ENCODE data around the gene FNDC3B.

FNDC3B gene

GRCh38 chr3:172298247-172298646 lies 258.9 kb downstream of the FNDC3B start:
- DNase-seq = no peak

DNA sequence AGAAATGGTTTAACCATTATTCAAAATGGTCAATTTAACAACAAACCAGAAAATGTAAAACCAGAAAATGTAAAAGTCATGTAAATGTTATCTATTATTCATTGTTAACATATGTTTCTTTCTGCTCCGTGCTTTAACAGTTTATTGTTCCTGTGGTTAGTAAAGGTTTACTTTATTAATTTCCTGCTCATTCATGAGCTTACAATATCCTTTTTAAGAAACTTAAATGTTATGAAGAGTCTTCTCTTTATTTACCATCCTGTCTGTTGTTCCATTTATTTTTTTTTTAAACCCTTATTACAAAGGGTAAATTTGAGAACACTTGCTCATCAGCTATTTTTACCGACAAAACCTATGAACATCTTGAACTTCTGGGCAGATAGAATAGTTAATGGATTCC lies 260.8 kb downstream of the FNDC3B start:
- no peak for DNase-seq

GRCh38 chr3:172300862-172301261 lies 261.5 kb downstream of the FNDC3B start:
- no peak for DNase-seq

- DNase-seq = no peak
Measured at GRCh38 chr3:172302203-172302602, 262.8 kb downstream of the FNDC3B start.

DNA sequence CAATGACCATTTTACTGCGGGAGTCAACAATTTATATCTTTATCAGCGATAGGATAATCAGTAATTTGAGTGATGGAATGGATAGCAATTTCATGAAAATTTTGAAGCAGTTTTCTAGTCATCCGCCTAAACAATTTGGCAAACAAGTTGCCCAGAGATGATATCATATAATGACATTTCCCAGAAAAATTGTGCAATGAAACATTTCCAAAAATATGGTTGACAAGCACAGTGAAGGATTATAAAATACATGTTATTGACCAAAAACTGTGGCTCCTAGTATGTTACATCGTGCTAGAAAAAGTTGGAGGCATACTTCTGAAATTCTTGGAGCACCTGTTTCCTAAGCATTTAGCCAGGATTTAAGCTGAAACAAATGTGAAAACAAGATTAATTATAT lies 263.8 kb downstream of the FNDC3B start:
- DNase-seq = no peak

DNA sequence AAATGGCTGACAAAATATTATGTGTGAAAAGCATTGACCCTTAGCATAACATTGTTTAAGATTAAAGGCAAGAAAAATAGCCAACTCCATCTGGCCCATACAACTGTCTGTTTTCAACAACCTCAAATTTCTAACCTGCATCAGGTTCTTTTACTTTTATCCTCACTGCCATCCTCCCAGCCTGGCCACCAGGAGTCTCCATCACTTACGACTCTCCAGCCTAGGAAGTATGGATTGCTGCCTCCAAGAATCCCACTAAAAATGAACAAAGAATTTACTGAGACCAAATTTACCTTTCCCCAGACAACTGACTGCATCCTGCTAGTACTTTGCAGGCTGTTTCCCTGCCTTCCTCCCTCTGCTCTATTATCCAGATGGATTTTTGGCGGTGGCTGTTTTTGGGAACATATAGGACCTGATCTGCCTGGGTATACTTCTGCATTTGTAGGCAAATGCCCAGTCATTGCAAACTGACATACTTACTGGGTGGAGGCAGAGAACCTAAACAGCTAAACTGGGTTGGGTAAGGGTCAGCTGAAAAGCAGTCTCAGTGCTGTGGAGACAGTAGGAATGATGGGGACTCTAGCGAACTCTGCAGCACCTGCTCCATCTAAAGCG lies 264.7 kb downstream of the FNDC3B start:
- DNase-seq = no peak

DNA sequence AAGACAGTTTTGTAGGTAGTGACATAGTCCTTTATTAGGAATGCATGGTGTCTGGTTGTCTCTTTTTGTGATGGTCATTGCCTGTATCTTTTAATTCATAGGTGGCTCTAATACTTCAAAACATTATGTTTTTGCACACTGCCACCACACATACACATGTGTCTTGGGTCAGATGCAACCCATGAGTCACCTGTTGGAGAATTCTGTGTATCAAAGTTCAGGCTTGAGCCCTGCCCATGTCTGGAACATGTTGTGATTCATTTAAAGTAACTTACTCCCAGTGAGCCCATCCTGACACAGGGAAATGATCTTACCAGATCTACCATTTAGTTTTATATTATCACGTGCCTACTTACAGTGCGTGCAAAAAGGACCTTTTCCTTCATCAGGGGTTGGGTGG lies 266.2 kb downstream of the FNDC3B start:
- DNase-seq = no peak

- DNase-seq = no peak
Measured at GRCh38 chr3:172305974-172306373, 266.6 kb downstream of the FNDC3B start.

- DNase-seq = no peak
Measured at GRCh38 chr3:172307141-172307560, 267.8 kb downstream of the FNDC3B start.

GRCh38 chr3:172309059-172309458 lies 269.7 kb downstream of the FNDC3B start:
- DNase-seq = no peak

GRCh38 chr3:172309741-172310427 lies 270.5 kb downstream of the FNDC3B start:
- no peak for DNase-seq

GRCh38 chr3:172310428-172310760 lies 271.0 kb downstream of the FNDC3B start:
- no peak for DNase-seq

GRCh38 chr3:172311217-172311616 lies 271.8 kb downstream of the FNDC3B start:
- no peak for DNase-seq

- no peak for DNase-seq
Measured at GRCh38 chr3:172312001-172312400, 272.6 kb downstream of the FNDC3B start.

DNA sequence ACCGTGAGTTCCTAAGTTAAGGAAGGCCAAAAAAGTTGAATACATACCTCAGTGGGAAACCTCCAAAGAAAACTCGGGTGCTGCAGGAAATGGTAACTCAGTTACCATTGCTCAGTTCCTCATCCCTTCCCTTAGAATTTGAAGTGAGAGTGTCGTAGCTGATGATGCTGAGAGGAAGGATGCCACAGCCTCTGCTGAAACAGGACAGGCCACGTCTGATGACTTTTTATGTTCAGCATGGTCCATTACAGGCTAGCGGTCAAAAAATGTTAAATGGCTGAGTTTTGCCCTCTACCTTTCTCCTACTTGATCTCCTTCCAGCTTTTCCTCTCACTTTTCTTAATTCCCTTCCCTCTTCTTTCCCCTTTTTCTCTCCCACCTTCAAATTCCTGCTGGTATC lies 273.3 kb downstream of the FNDC3B start:
- no peak for DNase-seq

GRCh38 chr3:172313671-172314070 lies 274.3 kb downstream of the FNDC3B start:
- no peak for DNase-seq

GRCh38 chr3:172314591-172315160 lies 275.3 kb downstream of the FNDC3B start:
- DNase-seq = no peak

DNA sequence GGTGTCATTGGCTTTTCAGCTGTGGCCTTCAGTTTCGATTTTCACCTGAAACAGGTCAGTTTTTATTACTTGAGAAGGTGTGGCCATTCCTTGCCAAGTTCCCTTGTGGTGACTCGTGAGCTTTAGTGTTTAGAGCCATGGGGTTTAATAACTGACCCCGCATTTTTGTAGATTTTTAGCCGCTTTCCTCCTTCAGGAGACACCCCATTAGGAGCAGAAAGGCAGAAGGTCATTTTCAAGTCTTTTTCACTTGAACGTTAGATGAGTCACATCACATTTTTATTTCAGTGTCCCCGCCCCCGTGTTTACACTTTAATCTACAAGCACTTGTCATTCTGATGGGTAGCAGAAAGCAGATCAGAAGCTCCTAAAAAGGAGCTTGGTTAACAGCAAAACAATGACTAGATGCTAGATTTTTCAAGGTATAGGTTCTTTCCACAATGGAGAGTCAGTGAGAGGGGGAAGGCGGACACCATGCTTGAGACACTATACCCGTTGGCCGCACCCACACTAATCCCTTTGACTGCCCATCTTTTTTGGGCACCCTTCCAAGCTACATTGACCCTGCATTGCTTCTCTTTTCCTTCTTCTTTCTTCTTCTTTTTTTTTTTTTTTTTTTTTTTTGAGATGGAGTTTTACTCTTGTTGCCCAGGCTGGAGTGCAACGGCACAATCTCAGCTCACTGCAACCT lies 276.2 kb downstream of the FNDC3B start:
- no peak for DNase-seq

- DNase-seq = no peak
Measured at GRCh38 chr3:172316758-172317157, 277.4 kb downstream of the FNDC3B start.

DNA sequence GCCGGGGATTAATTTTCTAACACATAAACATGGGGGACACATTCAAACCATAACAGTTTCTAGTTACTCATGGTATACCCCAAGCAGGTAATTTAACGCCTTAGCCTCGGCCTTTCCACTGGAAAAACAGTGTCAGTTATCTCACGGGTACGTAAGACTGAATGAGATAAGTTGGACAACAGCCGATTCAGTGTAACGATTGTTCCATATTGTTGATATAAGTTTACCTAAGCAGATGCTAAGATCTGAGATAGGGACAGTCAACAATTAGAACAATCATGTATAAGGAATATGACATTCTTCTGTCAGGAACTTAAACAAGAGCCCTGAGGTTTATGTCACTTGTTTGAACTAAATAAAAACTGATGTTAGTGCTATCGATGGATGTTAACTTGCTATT lies 278.1 kb downstream of the FNDC3B start:
- no peak for DNase-seq

GRCh38 chr3:172317984-172318383 lies 278.6 kb downstream of the FNDC3B start:
- no peak for DNase-seq

DNA sequence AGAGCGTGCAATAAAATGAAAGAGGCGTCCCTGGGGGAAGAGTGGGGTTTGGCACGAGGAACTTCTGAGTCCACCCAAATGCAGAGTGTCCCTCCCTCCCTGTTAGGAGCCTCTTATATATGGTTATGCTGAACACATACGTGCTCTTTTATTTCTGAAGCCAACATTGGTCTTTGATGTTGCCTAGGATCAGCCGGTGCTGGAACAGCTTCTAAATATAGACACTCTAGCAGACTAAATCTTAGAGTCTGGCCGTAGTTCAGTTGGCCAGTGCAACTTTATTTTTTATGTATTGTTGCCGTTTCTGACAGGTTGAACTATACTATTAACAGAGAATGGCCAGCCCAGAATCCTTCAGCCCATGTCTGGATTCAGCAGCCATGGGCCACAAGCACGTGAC lies 280.2 kb downstream of the FNDC3B start:
- DNase-seq = no peak

DNA sequence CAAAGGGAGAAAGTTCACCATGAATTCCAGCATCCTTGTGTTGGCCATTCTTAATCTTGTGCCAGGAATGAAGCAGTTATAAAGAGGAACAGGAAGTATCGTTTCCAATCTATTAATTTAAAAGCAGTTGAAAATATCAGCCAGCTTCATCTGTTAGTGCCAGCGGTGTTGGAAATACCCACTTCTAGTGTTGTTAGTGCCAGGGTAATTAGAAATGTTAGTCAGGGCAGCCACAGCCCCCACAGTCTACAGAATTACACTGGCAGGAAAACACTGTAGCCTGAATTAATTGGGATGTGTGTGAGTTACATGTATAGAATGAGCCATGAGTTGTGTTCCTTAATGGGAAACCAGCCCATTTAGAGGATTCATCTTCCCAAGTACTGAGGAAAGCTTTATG lies 281.1 kb downstream of the FNDC3B start:
- no peak for DNase-seq

DNA sequence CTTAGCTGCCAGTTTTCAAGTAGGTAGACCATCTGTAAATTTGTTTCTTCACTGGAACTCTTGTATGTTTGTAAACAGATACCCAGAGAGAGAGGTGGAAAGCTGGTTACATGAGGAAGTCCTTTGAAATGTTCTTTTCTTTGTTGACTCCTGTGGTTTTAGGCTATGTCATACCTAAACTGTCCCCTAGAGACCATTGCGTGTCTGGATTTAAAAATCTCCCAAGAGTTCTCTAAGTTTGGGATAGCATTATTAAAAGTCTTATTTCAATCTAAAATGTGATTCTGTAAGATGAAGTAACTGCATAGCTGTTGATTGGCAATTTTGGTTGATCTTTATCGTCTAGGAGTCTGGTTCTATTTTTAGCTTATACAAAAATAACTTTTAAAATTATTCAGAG lies 281.7 kb downstream of the FNDC3B start:
- DNase-seq = no peak

Data from activated effector memory CD4-positive, alpha-beta T cell treated with Interleukin-2 at 50 U/mL for 16 hours (primary cell).